Measurements from ENCODE around the gene GRHL3.

DNA sequence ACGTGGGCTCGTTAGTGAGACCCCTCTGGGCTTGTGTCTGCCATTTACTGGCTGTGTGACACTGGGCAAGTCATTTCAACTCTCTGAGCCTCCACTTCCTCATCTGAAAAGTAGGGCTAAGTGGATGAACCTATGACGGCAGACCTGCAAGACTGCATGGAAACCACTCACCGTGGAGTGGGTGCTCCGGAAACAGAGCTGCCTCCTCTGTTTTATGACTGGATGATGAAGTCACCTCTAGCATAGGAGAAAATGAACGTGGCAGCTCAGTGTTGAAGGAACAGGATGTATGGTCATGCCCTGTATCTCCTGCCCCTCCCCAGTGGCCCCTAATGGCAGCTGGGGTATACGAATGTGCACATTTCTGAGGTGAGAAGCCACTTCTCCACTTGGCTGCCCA is 53.9 kb downstream of the GRHL3 start:
- TF ChIP-seq EP300 (IDR thresholded peaks at IDR 0.05), result no peak
- TF ChIP-seq, protein P1, sequence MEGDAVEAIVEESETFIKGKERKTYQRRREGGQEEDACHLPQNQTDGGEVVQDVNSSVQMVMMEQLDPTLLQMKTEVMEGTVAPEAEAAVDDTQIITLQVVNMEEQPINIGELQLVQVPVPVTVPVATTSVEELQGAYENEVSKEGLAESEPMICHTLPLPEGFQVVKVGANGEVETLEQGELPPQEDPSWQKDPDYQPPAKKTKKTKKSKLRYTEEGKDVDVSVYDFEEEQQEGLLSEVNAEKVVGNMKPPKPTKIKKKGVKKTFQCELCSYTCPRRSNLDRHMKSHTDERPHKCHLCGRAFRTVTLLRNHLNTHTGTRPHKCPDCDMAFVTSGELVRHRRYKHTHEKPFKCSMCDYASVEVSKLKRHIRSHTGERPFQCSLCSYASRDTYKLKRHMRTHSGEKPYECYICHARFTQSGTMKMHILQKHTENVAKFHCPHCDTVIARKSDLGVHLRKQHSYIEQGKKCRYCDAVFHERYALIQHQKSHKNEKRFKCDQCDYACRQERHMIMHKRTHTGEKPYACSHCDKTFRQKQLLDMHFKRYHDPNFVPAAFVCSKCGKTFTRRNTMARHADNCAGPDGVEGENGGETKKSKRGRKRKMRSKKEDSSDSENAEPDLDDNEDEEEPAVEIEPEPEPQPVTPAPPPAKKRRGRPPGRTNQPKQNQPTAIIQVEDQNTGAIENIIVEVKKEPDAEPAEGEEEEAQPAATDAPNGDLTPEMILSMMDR (IDR thresholded peaks at IDR 0.05), result no peak
- no peak for TF ChIP-seq POLR2AphosphoS5 (IDR thresholded peaks at IDR 0.05)
